Heart left ventricle (tissue), 16 donors: ENCODE data around the gene KREMEN1. TPM values are rescaled to one million over a fixed set of nuclear protein-coding genes. Genes with fewer than 3 reads are reported as not detected.

Experiments used
- ATAC-seq, 4 donors: fragments of 200-7000 bp; cut with Tn5 transposase; one replicate each; pipeline ENCODE4 v1.9.1; 2020 to 2022; ENCODE audit warnings: moderate library complexity in 4 of 4, mild to moderate bottlenecking in 3 of 4, moderate number of reproducible peaks in 1 of 4
- DNase-seq, 5 donors: peaks; one replicate each; pipeline ENCODE4 v3.0.0-alpha.2; 2020
- H3K27ac ChIP-seq, 12 donors: fragments of 200-600 bp; sonication (generic) in 4 of 12; one replicate each; pipeline versions ENCODE4 v1.5.0 to v1.8.0; 2016 to 2022; ENCODE audit warnings: mild to moderate bottlenecking in 2 of 12
- H3K27me3 ChIP-seq, 9 donors: fragments of 200-600 bp; sonication (generic) in 2 of 9; one replicate each; pipeline versions ENCODE4 v1.5.1 to v1.8.0; 2016 to 2022; ENCODE audit warnings: mild to moderate bottlenecking in 3 of 9
- H3K36me3 ChIP-seq, 9 donors: fragments of 200-600 bp; sonication (generic) in 2 of 9; one replicate each; pipeline versions ENCODE4 v1.5.0 to v1.8.0; 2018 to 2022; ENCODE audit warnings: mild to moderate bottlenecking in 2 of 9
- H3K4me1 ChIP-seq, 12 donors: fragments of 200-600 bp; sonication (generic) in 4 of 12; one replicate each; pipeline versions ENCODE4 v1.5.0 to v1.8.0; 2016 to 2022; ENCODE audit warnings: mild to moderate bottlenecking in 3 of 12
- H3K4me3 ChIP-seq, 12 donors: fragments of 200-600 bp; sonication (generic) in 4 of 12; one replicate each; pipeline versions ENCODE4 v1.5.0 to v1.8.0; 2017 to 2022; ENCODE audit warnings: mild to moderate bottlenecking in 9 of 12, moderate library complexity in 4 of 12
- H3K9me3 ChIP-seq, 12 donors: fragments of 200-600 bp; sonication (generic) in 4 of 12; one replicate each; pipeline versions ENCODE4 v1.5.0 to v1.8.0; 2016 to 2022; ENCODE audit warnings: mild to moderate bottlenecking in 1 of 12
- CTCF ChIP-seq, 12 donors: fragments of 200-600 bp; sonication (generic) in 4 of 12; IDR thresholded peaks; one replicate each; pipeline versions ENCODE4 v1.5.0 to v1.8.0; 2018 to 2022; ENCODE audit warnings: antibody characterized with exemption in 12 of 12, mild to moderate bottlenecking in 5 of 12
- POLR2A ChIP-seq, 2 donors: fragments of 450-650 bp; IDR thresholded peaks; one replicate each; pipeline ENCODE4 v1.6.1; 2017; ENCODE audit warnings: antibody characterized with exemption in 2 of 2, mild to moderate bottlenecking in 2 of 2, moderate library complexity in 2 of 2
- WGBS, 4 donors: extraction: QIAGEN DNeasy Blood & Tissue Kit in 2 of 4; methylation state at CpG; one replicate each; pipeline versions ENCODE4 v1.1.5 to v1.1.7; 2013 to 2018; 5-methylcytosine and 5-hydroxymethylcytosine counted together
- intact Hi-C, 10 donors: fragments of 100-400 bp; cut with DNase I; formaldehyde crosslinking; loops; one replicate each; pipeline versions ENCODE4 v1.11.1 to v1.14.2; 2022
- polyA plus RNA-seq, 2 donors: library from polyadenylated mRNA; stranded (reverse); fragments of 200-250 nt; gene quantifications; one replicate each; pipeline ENCODE4 v1.2.3, GENCODE V29; 2013
- total RNA-seq, 9 donors: library from RNA; depleted of rRNA in 2 of 9; stranded (reverse); fragments of >200 nt in 2 of 9; fragmentation: NEBNext Ultra II Directional in 3 of 9; extraction: Animal tissue kit (Norgen Biotek cat#: 25700) in 3 of 9; gene quantifications; one replicate each; pipeline versions ENCODE4 v1.1.0 to v1.2.4, GENCODE V29; 2016 to 2023
- donor health status: ischemic (EF 13 %, LVEDD 7.1; RV severe dilation, severe dysfunction).
- donor health status: healthy with polysubstance abuse.
- donor health status: DM: no; HTN: yes; CAD: no.
- donor health status: DM: no; HTN: no; CAD: no.
- donor health status: ischemic (EF 25% LVEDD 6.9; RV normal size, moderate dysfunction).
- donor health status: ischemic (EF 25% LVEDD 5.7; RV mildly dilated, moderate dysfunction).
- donor health status: healthy.
- donor health status: DM: yes; HTN: yes; CAD: no.
- donor health status: ischemic (EF 35%, LVEDD 5.7; RV mildly dilated, moderate dysfunction).
- donor health status: nonischemic (EF 11% LVEDD 7.7; RV severe dilation, severe dysfunction).
- donor health status: DM: yes; HTN: yes; CAD: no.
- donor health status: PGD.
- donor health status: ischemic (EF 29% LVEDD 5.4; RV normal size, mild dysfunction).
- donor health status: nonischemic (EF 23%, LVEDD 6.1; RV moderate dilation, normal function).

KREMEN1 gene
- total and polyA plus RNA-seq, 11 donors: 24.3 to 67.8 (median 36.4) TPM

DNA sequence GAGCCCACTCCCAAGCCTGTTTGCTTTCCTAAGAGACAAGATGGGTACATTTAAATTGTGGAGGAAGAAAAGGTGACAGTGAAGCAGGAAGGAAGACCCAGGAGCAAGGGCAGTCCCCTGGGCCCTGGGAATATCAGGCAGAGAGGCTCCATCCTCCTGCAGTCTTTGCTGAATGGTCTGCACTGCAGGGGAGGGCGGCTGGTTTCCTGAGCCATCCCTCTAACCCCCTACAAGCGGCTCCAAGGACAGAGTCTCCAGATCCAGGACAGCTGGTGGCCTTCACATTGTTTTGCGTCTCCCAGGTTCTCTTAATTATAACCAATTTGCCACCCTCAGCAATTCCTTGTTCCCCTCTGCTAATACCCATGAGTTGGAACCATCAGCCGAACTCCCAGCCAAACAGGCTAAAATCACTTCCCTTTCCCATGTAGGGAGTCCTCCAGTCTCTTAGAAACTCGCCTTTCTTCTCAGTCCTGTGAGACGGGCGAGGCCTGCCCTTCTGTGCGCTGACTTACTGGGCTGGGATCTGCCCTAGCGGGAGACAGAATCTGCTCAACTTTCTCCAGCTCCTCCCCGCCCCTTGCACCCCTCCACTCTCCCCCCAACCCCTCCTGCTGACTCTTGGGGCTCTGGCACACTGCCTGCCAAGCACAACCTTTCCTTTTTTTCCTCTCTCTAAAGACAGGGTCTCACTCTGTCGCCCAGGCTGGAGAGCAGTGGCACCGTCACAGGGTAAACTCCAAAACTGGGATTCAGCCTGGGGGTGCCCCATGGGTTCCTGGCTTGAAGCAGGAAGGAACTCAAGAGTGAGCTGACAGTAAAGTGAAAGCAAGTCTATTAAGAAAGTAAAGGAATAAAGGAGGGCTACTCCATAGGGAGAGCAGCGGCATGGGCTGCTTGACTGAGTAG lies 79.5 kb downstream of the KREMEN1 start:
- intact Hi-C loops: loop anchor here in 9 of 10 donors (5.0 to 10.0 kb wide), 7 partner anchors 77 to 297 kb away; partner anchors contain the start of genes KREMEN1 (in 3 of the 9) and ZNRF3 (in 1 of the 9)
- Histone ChIP-seq H3K27ac (peak overlapping the region in 11 of 12 donors; percentile 42 to 92 (median 54)), H3K4me3 (peak overlapping the region in 3 of 12 donors; percentile 10 to 30 (median 28)), H3K27me3 (no peaks in the 10 kb centered on the region), H3K4me1 (peaks cover 0 to 52% (median 17%) of the 10 kb centered on the region in 12 donors), H3K36me3 (peaks cover 0 to 1% (median 0%) of the 10 kb centered on the region in 9 donors), H3K9me3 (no peaks in the 10 kb centered on the region)
- DNase-seq (peak in 1 of 5 donors; percentile 50), ATAC-seq (peak; percentile 39 to 69 (median 56))
- no peak for TF ChIP-seq POLR2A (IDR thresholded peaks at IDR 0.05)
- TF ChIP-seq CTCF (IDR thresholded peaks at IDR 0.05): no peak
- WGBS, 4 donors: 62 to 69% (median 65%) methylated on average over 13 of the region's 13 CpGs

DNA sequence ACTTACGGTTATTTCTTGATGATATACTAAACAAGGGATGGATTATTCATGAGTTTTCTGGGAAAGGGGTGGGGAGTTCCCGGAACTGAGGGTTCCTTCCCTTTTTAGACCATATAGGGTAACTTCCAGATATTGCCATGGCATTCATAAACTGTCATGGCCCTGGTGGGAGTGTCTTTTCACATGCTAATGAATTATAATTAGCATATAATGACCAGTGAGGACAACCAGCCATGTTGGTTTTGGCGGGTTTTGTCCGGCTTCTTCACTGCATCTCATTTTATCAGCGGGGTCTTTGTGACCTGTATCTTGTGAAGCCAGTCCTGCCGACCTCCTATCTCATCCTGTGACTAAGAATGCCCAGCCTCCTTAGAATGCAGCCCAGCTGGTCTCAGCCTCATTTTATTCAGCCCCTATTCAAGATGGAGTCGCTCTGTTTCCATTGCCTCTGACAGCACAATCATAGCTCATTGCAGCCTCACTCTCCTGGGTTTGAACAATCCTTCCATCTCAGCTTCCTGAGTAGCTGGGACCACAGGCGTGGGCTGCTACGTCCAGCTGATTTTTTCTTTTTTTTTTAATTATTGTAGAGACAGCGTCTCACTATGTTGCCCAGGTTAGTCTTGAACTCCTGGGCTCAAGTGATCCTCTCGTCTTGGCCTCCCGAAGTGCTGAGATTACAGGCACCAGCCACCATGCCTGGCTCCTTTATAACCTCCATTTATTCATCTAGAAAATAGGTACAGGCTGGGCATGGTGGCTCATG lies 80.3 kb downstream of the KREMEN1 start:
- H3K27ac ChIP-seq: peak overlapping the region in 9 of 12 donors; percentile 42 to 92 (median 59)
- no peaks in the 10 kb centered on the region for H3K9me3 ChIP-seq
- ATAC-seq (peak in 2 of 4 donors; percentile 14 to 16), DNase-seq (no peak)
- no peaks in the 10 kb centered on the region for H3K36me3 ChIP-seq
- no peaks in the 10 kb centered on the region for H3K27me3 ChIP-seq
- peak overlapping the region in 2 of 12 donors; percentile 28 to 30 for H3K4me3 ChIP-seq
- H3K4me1 ChIP-seq: peaks cover 0 to 52% (median 15%) of the 10 kb centered on the region in 12 donors
- intact Hi-C loops: loop anchor here in 9 of 10 donors (5.0 to 10.0 kb wide), 7 partner anchors 78 to 298 kb away; partner anchors contain the start of genes KREMEN1 (in 3 of the 9) and ZNRF3 (in 1 of the 9)
- WGBS, 4 donors: 87 to 95% (median 91%) methylated on average over 12 of the region's 12 CpGs
- no peak for TF ChIP-seq POLR2A (IDR thresholded peaks at IDR 0.05)
- no peak for TF ChIP-seq CTCF (IDR thresholded peaks at IDR 0.05)

DNA sequence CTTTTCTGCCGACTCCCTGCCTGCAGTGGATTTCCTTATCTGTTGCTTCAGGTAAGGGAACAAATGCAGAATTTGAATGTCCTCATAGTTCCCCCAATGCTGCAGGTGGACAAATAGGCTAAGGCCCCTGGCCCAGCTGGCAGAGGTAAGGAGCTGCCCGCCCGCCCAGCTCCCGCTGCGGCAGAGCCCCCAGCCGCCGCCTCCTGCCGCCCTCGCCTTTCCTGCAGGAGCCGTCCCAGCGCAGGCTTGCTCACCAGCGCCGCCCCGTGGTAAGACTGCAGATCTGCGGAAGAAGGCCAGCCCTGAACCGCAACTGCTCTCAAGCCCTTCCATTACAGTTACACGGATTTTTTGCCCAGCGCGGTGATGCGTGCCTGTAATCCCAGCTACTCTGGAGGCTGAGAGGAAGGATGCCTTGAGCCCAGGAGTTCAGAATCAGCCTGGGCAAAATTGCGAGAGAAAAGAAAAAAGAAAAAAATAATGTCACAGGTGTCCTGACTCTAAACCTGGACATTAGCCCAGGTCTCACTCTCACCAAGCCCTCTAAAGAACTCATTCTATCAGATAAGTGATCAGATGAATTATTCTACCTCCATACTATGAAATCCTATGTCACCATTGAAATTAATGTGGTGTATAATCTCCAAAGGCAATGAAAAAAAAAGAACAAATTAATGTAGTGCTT lies 81.7 kb downstream of the KREMEN1 start:
- Histone ChIP-seq H3K4me1 (peaks cover 0 to 49% (median 15%) of the 10 kb centered on the region in 12 donors), H3K4me3 (peak overlapping the region in 9 of 12 donors; percentile 6 to 46 (median 24)), H3K9me3 (no peaks in the 10 kb centered on the region), H3K27me3 (no peaks in the 10 kb centered on the region), H3K36me3 (no peaks in the 10 kb centered on the region), H3K27ac (peak overlapping the region in 1 of 12 donors; percentile 9)
- 2 to 6% (median 5%) methylated on average over 18 to 21 of the region's 21 CpGs for WGBS, 4 donors
- intact Hi-C loops: loop anchor here in 9 of 10 donors (1.0 to 10.0 kb wide), 8 partner anchors 80 to 300 kb away; partner anchors contain the start of genes KREMEN1 (in 3 of the 9) and ZNRF3 (in 1 of the 9)
- peak; percentile 76 to 92 (median 76) for DNase-seq
- TF ChIP-seq CTCF (IDR thresholded peaks at IDR 0.05): peak; percentile 84 to 98 (median 94)
- TF ChIP-seq POLR2A (IDR thresholded peaks at IDR 0.05): no peak
- peak; percentile 30 to 81 (median 79) for ATAC-seq
